HTERT RPE-1 (cell line): ENCODE data around the gene PITPNM1.
"Not testable (repeated sequence)": the region's sequence is repeated elsewhere in the genome, so short reads cannot be mapped to it uniquely, and the experiment has no call there.

Experiments used
- in situ Hi-C: fragments of 300-500 bp; cut with MboI; formaldehyde crosslinking; loops from 4 replicates; pipeline ENCODE4 v1.14.3; 2020; ENCODE audit warnings: low sequenced_read_pairs

Gene PITPNM1

DNA sequence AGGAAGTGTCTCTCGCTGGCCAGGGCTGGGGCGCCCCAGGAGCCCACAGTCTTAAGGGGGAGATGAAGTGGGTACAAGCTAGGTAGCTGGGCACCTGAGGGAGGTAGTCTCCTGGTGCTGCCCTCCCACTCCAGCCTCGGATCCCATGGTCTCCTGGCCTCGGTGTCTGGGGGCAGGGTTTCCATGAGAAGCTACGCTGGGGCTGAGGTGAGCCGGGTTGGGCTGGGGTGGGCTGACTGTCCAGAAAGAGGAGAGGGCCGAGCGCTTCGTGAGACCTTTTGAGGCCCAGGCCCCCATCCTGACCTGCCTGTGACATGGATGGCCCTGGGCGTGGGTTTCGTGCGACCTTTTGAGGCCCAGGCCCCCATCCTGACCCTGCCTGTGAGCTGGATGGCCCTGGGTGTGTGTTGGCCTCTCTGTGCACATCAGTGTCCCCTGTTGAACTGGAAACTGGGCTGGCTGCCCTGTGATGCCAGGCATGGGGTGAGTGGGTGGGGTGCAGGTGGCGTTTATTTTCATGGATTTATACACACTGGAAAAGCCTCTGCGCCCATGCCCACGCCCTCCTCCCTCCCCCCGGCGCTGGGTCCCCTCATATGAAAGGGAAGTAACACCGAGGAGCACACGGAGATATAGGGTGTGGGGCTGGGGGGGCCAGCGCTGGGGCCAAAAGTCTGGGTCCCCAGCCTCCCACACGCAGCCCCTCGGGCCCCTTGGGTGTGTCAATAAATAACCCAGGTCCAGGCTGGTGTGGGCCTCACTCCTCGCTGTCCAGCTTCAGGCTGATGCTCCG lies 13.7 kb downstream of the PITPNM1 start:
- in situ Hi-C loops = no loop called here

GRCh38 chr11:67490727-67491065 lies 14.5 kb downstream of the PITPNM1 start:
- in situ Hi-C loops = no loop called here

GRCh38 chr11:67489885-67490726 lies 15.1 kb downstream of the PITPNM1 start:
- in situ Hi-C loops = no loop called here

DNA sequence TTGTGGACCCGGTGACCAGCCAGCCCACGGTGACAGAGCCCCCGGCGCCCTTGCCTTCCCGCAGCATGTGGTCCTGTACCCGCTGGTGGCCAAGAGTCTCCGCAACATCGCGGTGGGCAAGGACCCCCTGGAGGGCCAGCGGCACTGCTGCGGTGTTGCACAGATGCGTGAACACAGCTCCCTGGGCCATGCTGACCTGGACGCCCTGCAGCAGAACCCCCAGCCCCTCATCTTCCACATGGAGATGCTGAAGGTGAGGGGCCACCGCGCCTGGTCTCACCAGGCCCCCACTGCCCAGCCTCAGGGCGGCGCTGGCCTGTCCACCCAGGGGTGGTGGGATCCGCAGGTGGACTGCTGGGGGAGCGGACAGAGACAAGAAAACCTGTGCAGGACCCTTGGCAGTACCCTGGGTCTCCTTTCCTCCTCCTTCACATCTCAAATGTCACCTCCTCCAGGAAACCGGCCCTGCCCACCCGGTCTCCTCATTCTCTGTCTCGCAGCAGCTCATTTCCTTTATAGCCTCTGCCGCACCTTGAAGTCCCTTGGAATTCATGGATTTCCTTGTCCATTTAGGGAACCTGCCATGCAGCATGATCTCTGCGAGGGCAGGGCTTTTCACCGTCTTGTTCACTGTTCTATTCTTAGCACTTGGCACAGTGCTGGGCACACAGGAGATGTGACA lies 15.8 kb downstream of the PITPNM1 start:
- in situ Hi-C loops = no loop called here

GRCh38 chr11:67486481-67487195 lies 18.5 kb downstream of the PITPNM1 start:
- in situ Hi-C loops = no loop called here

GRCh38 chr11:67485873-67486361 lies 19.2 kb downstream of the PITPNM1 start:
- in situ Hi-C loops = not testable (repeated sequence)

DNA sequence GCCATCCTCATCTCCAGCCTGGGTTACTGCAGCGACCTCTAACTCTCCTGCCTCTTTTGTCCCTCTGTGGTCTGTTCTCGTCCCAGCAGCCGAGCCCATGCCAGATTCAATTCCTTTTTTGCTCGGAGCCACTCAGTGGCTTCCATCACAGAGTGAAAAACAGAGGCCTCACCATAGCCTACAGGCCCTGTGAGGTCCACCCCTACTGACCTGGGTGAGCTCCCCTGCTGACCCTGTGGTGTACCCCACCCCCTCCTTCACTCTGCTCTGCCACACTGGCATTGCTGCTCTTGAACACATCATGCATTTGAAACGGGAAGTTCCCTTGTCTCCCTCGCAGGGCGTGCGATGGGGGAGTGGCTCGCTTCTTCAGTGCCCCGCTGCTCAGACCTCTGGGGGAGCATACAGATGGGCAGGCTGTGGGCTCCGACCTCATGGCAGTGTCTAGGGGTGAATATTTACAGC lies 20.3 kb downstream of the PITPNM1 start:
- in situ Hi-C loops = no loop called here

DNA sequence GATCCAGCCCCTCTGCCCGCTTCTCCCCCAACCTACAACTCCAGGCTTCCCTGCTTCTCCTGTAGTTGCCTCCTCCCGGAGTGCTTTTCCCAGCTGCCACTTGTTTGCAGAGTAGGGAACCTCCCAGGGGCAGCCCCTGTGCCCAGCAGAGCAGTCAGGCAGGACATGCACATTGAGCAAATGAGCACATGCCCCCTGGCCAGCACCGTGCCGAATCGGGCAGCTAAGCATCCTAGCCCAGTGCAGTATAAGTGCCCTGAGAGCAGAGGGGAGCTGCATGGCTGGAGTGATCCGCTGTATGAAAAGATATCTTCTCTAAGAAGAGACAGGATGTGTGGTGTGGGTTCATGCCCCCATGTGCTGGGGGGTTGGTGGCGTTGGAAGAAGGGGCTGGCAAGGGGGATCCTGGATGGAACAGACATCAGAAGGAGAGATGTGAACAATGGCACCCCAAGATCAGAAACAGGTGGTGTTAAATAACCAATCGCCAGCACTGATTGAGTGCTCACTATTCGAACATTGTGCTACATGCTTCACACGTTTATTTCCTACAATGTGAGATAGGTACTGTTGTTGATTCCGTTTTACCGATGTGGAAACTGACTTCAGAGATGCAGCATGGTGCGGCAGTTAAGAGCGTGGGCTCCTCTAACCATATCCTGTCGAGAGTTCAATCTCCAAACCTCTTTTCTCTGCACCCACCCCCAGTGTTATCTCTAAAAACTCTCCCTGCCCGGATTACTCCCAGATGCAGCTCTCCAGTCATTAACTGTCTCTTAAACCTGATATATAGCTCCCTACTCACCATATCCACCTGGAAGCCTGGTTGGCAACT lies 21.1 kb downstream of the PITPNM1 start:
- in situ Hi-C loops = no loop called here

GRCh38 chr11:67482827-67483798 lies 22.1 kb downstream of the PITPNM1 start, which contains the start of gene AIP:
TSS of gene AIP (plus strand) at chr11:67483026. CDS start at chr11:67483159, 133 bp downstream.
- in situ Hi-C loops = no loop called here

- in situ Hi-C loops = no loop called here
Measured at GRCh38 chr11:67482275-67482826, 22.8 kb downstream of the PITPNM1 start.

- in situ Hi-C loops = not testable (repeated sequence)
Measured at GRCh38 chr11:67477344-67478050, 27.7 kb downstream of the PITPNM1 start.

DNA sequence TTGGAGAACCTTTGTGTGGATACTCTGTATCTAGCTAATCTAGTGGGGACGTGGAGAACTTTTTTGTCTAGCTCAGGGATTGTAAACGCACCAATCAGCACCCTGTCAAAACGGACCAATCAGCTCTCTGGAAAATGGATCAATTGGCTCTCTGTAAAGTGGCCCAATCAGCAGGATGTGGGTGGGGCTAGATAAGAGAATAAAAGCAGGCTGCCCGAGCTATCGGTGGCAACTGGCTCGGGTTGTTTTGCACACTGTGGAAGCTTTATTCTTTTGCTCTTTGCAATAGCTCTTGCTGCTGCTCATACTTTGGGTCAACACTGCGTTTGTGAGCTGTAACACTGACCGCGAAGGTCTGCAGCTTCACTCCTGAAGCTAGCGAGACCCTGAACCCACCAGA lies 28.5 kb downstream of the PITPNM1 start:
- in situ Hi-C loops = not testable (repeated sequence)

GRCh38 chr11:67472882-67473281 lies 32.3 kb downstream of the PITPNM1 start:
- in situ Hi-C loops = no loop called here

DNA sequence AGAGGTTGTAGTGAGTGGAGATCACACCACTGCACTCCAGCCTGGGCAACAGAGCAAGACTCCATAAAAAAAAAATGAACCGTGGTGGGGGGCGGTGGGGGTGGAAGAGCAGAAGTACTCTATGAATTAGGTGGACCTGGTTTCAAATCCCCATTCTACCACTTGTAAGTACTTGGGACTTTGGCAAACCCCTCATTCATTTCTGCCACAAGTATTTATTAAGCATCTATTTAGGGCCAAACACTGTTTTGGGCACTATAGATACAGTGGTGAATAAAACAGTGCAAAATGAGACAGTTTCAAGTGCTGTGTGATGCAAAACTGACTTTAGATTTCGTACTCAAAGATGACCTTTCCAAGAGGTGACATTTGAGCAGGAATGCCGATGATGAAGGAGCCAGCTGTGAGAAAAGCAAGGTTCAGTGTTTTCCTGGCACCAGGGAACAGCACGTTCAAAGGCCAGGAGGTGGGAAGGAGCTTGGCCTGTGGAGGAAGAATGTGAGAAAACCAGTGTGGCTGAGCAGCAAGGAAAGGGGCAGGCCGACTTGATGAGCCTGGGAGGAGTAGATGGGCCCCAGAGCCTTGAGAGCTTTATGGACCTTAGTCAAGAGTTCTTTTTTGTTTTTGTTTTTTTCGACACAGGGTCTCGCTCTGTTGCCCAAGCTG lies 34.7 kb downstream of the PITPNM1 start:
- in situ Hi-C loops = no loop called here

- in situ Hi-C loops = no loop called here
Measured at GRCh38 chr11:67469508-67469811, 35.7 kb downstream of the PITPNM1 start.

- in situ Hi-C loops = no loop called here
Measured at GRCh38 chr11:67468759-67469507, 36.2 kb downstream of the PITPNM1 start, which contains the start of gene TMEM134. TSS of gene TMEM134 (minus strand) at chr11:67469251. CDS start at chr11:67469192, 59 bp downstream.

GRCh38 chr11:67468456-67468758 lies 36.8 kb downstream of the PITPNM1 start:
- in situ Hi-C loops = no loop called here
